Neutrophil (primary cell): ENCODE data around the gene COL24A1.

ENCODE experiments used
- H3K27ac ChIP-seq: fragments of 200-600 bp; sonication (generic); 2 replicates; pipeline ENCODE4 v1.5.1; 2016; ENCODE audit warnings: mild to moderate bottlenecking, moderate library complexity
- H3K27me3 ChIP-seq: fragments of 200-600 bp; sonication (generic); 2 replicates; pipeline ENCODE4 v1.6.0; 2016; ENCODE audit warnings: mild to moderate bottlenecking
- H3K36me3 ChIP-seq: fragments of 200-600 bp; sonication (generic); 2 replicates; pipeline ENCODE4 v1.5.1; 2017
- H3K4me1 ChIP-seq, 2 experiments: fragments of 200-600 bp in 1 of 2; sonication (generic) in 1 of 2; 1 replicate in 1 of 2; 2 replicates in 1 of 2; pipeline versions ENCODE4 v1.5.1 to v1.6.1; 2013 to 2016; ENCODE audit warnings: low read depth in 1 of 2, low read length in 1 of 2, mild to moderate bottlenecking in 1 of 2, moderate library complexity in 1 of 2; ENCODE audit not compliant: control insufficient read depth in 1 of 2, insufficient read depth in 1 of 2
- H3K4me3 ChIP-seq, 2 experiments: fragments of 200-600 bp in 1 of 2; sonication (generic) in 1 of 2; 1 replicate in 1 of 2; 2 replicates in 1 of 2; pipeline ENCODE4 v1.5.1; 2013 to 2016; ENCODE audit warnings: low read depth in 1 of 2, low read length in 1 of 2, mild to moderate bottlenecking in 1 of 2, moderate library complexity in 1 of 2
- H3K9me3 ChIP-seq: fragments of 200-600 bp; sonication (generic); 2 replicates; pipeline ENCODE4 v1.5.1; 2016
- TF ChIP-seq, protein P1 (sequence below): fragments of 200-600 bp; sonication (generic); IDR thresholded peaks from 2 replicates; pipeline ENCODE4 v1.5.1; 2016; ENCODE audit warnings: antibody characterized with exemption

The COL24A1 gene

DNA sequence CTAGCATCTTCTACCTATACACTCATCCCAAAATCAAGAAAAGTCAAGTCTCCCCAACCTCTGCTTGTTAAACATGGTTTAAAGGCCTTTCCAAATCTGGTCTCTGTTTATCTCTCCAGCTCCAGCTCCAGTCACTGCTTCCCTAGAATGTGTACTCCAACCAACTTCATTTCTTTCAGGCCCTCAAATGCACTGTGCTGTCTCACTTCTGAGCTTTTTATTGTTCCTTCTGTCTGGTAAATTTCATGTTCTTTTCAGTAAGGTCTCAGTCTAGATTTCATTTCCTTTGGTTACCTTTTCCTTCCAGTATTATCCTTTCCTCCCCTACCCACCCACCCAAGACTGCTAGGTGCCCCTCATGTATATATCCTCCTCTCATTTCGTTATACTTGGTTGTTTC, 3.7 kb downstream of the COL24A1 start:
- Histone ChIP-seq H3K27ac (no peak overlapping the region), H3K27me3 (peaks cover 42% of the 10 kb centered on the region), H3K4me3 (no peak overlapping the region), H3K9me3 (no peaks in the 10 kb centered on the region), H3K36me3 (no peaks in the 10 kb centered on the region), H3K4me1 (peaks cover 11 to 21% of the 10 kb centered on the region in 2 experiments)
- TF ChIP-seq, protein P1, sequence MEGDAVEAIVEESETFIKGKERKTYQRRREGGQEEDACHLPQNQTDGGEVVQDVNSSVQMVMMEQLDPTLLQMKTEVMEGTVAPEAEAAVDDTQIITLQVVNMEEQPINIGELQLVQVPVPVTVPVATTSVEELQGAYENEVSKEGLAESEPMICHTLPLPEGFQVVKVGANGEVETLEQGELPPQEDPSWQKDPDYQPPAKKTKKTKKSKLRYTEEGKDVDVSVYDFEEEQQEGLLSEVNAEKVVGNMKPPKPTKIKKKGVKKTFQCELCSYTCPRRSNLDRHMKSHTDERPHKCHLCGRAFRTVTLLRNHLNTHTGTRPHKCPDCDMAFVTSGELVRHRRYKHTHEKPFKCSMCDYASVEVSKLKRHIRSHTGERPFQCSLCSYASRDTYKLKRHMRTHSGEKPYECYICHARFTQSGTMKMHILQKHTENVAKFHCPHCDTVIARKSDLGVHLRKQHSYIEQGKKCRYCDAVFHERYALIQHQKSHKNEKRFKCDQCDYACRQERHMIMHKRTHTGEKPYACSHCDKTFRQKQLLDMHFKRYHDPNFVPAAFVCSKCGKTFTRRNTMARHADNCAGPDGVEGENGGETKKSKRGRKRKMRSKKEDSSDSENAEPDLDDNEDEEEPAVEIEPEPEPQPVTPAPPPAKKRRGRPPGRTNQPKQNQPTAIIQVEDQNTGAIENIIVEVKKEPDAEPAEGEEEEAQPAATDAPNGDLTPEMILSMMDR, result no peak

DNA sequence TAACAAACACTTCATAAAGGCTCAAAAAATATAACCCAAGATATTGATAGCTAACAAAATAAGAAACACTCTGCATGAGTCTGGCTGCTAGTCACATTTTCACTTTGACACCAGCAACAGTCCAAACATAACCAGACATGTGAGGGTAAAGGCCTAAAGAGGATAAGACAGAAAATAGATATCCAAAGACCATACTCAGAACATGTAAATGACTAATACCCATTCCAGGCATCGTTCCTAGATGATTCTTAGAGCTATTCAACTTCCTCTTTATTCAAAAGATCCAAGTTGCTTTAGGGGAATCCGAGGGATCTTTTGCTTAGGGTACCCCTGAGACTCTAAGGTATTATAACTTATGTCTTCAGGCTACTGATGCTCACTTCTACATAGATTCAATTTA, 5.1 kb downstream of the COL24A1 start:
- Histone ChIP-seq H3K9me3 (no peaks in the 10 kb centered on the region), H3K4me1 (peaks cover 9 to 13% of the 10 kb centered on the region in 2 experiments), H3K36me3 (no peaks in the 10 kb centered on the region), H3K4me3 (no peak overlapping the region), H3K27me3 (peaks cover 27% of the 10 kb centered on the region), H3K27ac (no peak overlapping the region)
- TF ChIP-seq, protein P1, result no peak

- no peak overlapping the region for H3K4me3 ChIP-seq
- H3K27me3 ChIP-seq, result peaks cover 19% of the 10 kb centered on the region
- TF ChIP-seq, protein P1, result no peak
- H3K27ac ChIP-seq, result no peak overlapping the region
- peaks cover under 1 to 5% of the 10 kb centered on the region in 2 experiments for H3K4me1 ChIP-seq
- H3K9me3 ChIP-seq, result no peaks in the 10 kb centered on the region
- H3K36me3 ChIP-seq, result no peaks in the 10 kb centered on the region
Measured at GRCh38 chr1:86150553-86151055, 6.0 kb downstream of the COL24A1 start.

GRCh38 chr1:86149591-86149990, 7.0 kb downstream of the COL24A1 start:
- Histone ChIP-seq H3K4me1 (no peaks in the 10 kb centered on the region), H3K27me3 (peaks cover 9% of the 10 kb centered on the region), H3K9me3 (no peaks in the 10 kb centered on the region), H3K4me3 (no peak overlapping the region), H3K36me3 (no peaks in the 10 kb centered on the region), H3K27ac (no peak overlapping the region)
- TF ChIP-seq, protein P1, result no peak

DNA sequence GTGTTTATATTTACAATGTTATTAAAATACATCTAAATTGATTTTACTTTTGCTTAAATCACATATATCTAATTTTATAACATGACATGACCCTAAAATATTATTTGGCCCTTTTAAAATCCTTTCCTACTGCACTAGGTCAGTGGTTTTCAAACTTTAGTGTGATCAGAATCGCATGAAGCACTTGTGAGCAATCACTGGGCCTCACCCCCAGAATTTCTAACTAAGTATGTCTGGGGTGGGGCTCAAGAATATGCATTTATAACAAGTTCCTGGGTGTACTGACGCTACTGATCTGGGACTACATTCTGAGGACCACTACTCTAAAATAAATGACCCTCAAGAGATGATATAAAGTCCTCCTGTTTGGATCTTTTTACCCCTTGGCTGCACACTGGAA, 8.8 kb downstream of the COL24A1 start:
- H3K9me3 ChIP-seq, result no peaks in the 10 kb centered on the region
- H3K4me3 ChIP-seq, result no peak overlapping the region
- H3K36me3 ChIP-seq, result no peaks in the 10 kb centered on the region
- no peaks in the 10 kb centered on the region for H3K4me1 ChIP-seq
- no peak overlapping the region for H3K27ac ChIP-seq
- TF ChIP-seq, protein P1, result no peak
- no peaks in the 10 kb centered on the region for H3K27me3 ChIP-seq

- H3K27ac ChIP-seq, result no peak overlapping the region
- H3K36me3 ChIP-seq, result no peaks in the 10 kb centered on the region
- H3K4me3 ChIP-seq, result no peak overlapping the region
- no peaks in the 10 kb centered on the region for H3K4me1 ChIP-seq
- H3K9me3 ChIP-seq, result no peaks in the 10 kb centered on the region
- no peaks in the 10 kb centered on the region for H3K27me3 ChIP-seq
- TF ChIP-seq, protein P1, result no peak
Measured at GRCh38 chr1:86146566-86146965, 10.0 kb downstream of the COL24A1 start.
